GM18517 (cell line): Measurements from ENCODE around the gene MAPK13.
"Not testable (repeated sequence)": the region's sequence is repeated elsewhere in the genome, so short reads cannot be mapped to it uniquely, and the experiment has no call there.

Experiments
- ATAC-seq: cut with Tn5 transposase; IDR thresholded peaks from one replicate; pipeline ENCODE4 v1.9.1; 2021; ENCODE audit warnings: mild to moderate bottlenecking, moderate library complexity; ENCODE audit not compliant: unreplicated experiment

Gene MAPK13

DNA sequence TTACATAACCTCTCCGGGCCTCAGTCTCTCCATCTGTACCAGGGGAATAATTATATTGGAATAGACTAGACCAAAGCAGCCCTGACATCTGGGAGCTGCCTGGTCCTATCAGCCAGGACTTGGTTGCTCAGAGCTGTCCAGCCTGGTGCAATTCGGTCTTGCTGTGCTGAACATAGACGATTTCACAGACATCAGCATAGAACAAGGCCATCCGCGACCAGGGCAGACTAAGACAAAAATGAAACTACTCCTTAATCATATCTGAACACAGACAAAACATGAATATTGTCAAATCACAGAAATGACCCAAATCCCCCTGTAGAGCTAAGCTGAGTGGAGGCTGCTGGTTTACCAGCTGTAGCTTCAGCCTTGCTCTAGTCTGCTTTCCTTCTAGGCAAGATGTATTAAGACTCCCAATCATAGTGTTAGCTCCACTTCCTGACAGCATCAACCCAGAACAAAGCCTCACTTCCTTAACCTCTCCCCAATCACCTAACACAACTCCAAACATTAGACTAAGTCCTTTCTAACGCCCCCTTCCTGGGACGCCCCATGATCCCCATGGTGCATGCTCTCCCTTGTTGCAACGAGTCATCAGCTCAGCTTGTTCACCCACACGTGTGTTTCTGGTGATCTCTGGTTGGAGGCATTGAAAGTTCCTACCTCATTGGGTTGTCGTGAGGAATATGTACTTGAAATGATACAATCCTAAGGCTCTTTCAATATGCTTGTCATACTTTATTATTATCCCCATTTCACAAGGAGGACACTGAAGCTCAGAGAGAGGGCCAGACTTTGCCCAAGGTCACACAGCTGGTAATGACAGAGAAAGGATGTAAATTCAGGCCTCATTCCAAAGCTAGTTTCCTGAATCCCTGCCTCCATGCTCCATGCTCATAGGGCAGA, 3.5 kb upstream of the MAPK13 start:
- ATAC-seq: no peak

GRCh38 chr6:36127462-36128016, 2.8 kb upstream of the MAPK13 start:
- ATAC-seq: no peak

- ATAC-seq: no peak
Observed at GRCh38 chr6:36128073-36128472, 2.2 kb upstream of the MAPK13 start.

GRCh38 chr6:36128793-36129192, 1.5 kb upstream of the MAPK13 start:
- ATAC-seq: no peak

DNA sequence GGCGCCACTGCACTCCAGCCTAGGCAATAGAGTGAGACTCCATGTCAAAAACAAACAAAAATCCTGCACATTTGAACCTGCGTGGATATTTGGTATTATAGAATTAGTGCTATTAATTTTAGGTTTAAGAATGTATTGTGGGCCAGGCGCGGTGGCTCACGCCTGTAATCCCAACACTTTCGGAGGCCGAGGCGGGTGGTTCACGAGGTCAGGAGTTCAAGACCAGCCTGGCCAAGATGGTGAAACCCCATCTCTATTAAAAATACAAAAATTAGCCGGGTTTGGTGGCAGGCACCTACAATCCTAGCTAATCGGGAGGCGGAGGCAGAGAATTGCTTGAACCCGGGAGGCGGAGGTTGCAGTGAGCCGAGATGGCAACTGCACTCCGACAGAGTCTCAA, 979 bp upstream of the MAPK13 start:
- ATAC-seq: not testable (repeated sequence)

DNA sequence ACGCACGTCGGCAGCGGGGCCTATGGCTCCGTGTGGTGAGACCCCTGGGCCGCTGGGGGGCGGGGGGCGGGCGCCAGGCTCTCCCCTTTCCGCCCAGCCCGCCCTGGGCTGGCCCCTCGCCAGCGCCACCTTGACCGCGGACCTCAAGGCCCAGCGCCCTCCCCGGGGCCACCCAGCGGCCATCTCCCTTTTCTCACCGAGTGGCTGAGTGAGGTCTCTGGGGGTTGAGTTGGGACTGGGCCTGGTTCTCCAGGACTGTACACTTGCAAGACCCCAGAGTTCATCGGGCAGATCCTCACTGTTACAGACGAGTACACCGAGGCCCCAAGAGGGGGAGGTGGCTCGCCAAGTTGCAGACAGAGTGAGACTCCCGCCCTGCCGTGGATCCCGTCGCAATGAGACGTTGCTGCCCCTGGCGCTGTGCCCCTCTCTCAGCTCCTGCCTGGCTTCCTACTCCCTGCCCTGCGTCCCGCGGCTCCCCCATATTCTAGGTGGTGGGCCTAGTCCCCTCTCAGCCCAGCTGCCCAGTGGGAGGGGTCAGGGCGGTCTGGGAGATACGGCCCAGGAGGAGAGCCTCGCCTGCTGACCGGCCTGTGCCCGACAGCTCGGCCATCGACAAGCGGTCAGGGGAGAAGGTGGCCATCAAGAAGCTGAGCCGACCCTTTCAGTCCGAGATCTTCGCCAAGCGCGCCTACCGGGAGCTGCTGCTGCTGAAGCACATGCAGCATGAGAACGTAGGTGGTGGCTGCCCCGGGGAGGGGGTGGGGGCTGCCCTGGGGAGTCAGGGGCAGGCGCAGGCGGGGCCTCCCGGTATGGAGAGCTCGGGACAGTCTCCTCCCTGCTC, 576 bp downstream of the MAPK13 start:
- peak; percentile 10 for ATAC-seq

DNA sequence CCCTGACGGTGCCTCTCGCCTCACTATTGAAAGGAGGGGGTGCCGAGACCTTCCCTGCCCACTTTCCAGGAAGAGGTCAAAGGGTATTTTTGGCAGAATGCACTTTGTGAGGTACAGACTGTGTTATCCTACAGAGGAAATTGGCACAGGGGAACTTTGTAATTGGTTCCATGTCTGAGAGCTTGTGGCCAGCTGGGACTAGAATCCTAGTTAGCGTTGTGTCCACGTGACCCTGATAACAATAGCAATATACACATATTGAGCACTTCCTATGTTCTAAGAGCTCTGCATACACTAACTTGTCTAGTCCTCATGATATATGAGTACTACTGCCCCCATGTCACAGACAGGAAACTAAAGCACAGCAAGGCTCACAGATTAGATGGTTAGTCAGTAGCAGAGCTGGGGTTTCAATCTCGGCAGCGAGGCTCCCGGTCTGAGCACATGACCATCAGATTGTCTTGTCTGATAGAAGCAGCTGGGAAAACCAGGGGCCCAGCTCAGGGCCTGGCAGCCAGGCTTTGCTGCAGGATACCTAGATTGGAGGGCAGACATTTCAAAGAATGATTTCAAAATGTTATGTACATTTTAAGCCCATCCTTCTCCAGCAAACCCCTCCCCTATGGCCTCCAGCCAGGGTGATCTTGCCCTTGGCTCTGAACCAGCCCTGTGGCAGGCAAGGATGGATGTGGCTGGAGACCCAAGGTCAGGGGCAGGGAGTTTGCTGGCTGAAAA, 1.4 kb downstream of the MAPK13 start:
- peak; percentile 92 for ATAC-seq

DNA sequence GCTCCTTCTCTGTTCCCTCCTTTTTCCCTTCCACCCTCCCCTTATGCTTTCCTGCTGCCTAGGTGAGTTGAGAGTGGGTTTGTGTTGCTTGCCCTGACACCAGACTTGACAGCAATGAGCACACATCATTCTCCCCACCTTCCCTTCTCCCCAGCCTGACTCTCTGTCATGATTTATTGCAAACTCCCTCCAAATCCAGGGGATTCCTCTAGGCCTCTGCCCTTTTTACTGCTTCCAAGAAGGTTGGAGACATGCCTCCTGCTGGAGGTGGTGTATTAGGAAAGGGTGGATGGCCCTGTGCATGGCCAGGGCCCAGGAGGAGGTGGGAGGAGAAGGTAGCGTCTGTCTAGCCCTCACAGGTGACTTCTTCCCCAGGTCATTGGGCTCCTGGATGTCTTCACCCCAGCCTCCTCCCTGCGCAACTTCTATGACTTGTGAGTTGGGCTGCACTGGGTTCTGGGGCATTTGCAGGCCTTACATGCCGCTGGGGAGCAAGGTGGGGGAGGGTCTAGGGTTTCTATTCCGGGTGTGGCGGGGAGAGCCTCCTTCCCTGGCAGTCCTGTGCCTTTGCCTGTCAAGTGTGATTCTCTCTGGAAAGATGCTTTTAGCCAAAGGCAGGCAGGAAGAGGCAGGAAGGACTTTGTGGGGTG, 2.1 kb downstream of the MAPK13 start:
- ATAC-seq: no peak

DNA sequence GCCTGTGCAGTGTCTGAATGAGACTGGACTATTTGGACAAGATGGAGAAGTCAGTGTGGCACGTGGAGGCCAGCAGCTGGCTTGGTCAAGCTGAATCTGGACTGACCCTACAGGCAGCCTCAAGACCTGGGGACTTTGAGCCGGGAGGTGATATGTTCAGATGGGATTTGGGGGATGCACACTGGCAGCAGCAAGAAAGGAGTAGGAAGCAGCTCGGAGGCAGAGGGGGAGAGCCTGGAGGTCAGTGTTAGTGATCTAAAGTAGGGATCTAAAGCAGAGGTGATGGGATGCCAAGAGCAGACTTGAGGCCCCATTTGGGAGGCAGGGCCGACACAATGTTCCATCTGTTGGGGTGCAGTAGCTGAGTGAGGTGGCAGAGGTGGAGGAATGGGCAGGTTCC, 2.8 kb downstream of the MAPK13 start:
- ATAC-seq: no peak

DNA sequence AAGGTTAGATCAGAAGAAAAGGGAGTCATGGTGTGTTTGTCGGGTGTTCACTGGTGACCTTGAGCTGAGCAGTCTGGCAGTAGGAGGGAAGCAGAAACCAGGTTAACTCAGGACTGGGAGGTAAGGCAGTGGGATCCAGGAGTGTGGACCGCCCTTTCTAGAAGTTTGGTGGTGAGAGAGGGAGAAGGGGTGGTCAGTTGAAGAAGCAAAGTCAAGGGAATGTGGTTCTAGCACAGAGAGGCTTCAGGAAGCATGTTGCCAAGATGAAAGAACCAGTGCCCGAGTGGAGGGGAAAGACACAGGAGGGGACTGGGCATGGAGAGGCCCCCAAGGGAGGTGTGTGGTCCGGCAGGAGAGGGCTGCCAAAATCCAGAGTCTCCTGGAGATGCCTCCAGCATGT, 3.6 kb downstream of the MAPK13 start:
- ATAC-seq: no peak

- no peak for ATAC-seq
Observed at GRCh38 chr6:36135053-36135731, 4.9 kb downstream of the MAPK13 start.

- no peak for ATAC-seq
Observed at GRCh38 chr6:36136034-36136433, 5.7 kb downstream of the MAPK13 start.

DNA sequence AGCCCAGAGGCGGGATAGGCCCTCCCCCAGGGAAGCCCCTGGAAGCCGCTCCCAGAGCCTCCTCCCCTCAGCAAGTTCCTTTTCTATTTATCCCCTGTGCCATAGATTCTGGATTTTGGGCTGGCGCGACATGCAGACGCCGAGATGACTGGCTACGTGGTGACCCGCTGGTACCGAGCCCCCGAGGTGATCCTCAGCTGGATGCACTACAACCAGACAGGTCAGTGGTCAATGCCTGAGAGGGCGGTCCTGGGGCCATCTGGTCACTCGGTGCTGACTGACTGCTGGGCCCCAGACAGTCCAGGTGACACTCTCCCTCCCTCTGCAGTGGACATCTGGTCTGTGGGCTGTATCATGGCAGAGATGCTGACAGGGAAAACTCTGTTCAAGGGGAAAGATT, 6.2 kb downstream of the MAPK13 start:
- ATAC-seq: no peak

- no peak for ATAC-seq
Observed at GRCh38 chr6:36138667-36139066, 8.4 kb downstream of the MAPK13 start.

GRCh38 chr6:36139431-36139830, 9.1 kb downstream of the MAPK13 start:
- no peak for ATAC-seq

DNA sequence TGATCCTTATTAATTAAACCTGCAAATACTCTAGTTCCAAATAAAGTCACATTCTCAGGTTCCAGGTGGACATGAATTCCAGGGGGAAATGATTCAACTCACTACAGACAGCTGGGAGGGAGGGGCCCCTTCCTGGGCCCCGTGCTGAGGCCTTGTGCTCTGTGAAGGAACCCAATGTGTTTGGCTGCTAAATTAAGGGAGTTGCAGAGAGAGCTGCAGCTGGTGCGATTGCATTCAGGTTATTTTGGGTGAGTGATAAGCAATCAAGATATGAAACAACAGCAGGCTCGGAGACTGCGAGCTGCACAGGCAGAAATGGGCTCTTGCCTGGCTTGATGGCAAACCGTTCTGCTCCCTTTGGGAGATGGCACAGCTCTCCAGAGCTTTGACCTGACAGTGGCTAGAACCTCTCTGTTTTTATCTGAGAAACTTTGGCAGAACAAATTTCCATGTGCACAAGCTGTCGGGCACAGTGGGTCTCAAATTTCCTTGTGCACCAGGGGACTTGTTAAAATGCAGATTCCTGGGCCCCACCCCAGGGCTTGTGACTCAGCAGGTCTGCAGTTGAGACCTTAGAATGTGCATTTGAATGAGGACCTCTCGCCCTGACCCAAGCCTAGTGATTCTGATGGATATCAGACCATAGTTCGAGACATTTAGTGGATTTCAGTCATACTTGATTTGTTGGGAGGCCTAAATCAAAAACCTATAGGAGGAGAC, 9.8 kb downstream of the MAPK13 start:
- ATAC-seq: no peak

DNA sequence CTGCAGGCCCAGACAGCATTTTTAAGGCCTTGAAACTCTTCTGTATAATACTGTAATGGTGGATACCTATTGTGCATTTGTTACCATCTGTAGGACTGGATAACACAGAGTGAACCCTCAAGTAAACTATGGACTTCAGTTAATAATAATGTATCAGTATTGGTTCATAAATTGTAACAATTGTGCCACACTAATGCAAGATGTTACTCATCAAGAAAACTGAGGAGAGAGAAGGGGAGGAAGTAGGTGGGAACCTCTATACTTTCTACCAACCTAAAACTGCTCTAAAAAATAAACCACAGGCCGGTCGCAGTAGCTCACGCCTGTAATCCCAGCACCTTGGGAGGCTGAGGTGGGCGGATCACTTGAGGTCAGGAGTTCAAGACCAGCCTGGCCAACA, 10.8 kb downstream of the MAPK13 start:
- no peak for ATAC-seq

- no peak for ATAC-seq
Observed at GRCh38 chr6:36141961-36142360, 11.6 kb downstream of the MAPK13 start.
